ENCODE measurements around the gene NFE2L3. TPM values are rescaled to one million over a fixed set of nuclear protein-coding genes. Genes with fewer than 3 reads are reported as not detected.

Gene NFE2L3
- total and polyA plus RNA-seq, 2 donors (not counting 1 experiment from before 2014, with no cell fraction given) = 1.4 to 1.6 TPM

DNA sequence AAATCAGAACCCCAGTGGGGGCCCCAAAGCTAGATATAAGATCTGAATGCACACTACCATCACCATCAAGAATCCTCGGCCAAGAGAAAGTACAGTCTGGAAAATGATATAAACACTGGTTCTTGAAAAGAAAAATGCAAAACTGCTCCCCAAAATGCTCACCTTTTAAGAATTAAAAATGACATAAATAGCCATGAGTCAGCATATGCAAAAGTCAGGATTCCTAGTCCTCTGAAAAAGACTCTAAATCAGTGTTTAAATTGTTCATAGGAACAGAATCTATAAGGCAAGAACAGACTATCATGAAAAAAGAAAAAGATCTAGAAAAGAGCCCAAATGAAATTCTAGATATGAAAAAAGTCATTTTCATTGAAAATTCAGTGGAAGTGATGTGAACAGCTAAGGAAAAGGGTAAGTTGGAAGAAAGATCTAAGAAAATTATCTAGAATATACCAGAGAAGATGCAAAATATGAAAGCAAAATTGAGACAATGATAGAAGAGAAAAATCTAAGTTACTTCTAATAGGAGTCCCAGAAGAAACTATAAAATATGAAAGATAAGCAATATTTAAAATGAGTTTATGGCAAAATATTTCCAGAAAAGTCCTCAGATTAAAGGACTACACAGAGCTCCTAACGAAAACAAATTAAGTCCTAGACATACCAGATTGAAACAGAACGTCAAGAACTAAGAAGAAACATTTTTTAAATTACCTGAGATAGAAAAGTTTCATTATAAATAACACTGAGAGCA, 29.7 kb downstream of the NFE2L3 start:
- Histone ChIP-seq H3K36me3 (replicated peaks in 1 of 2; ENCODE audit: control extremely low read depth in 1 of 2, control insufficient read depth in 1 of 2, extremely low read depth in 1 of 2, insufficient read depth in 2 of 2, low read length in 1 of 2) (peaks cover 0 to 1% of the 10 kb centered on the region in 2 experiments), H3K4me2 (replicated peaks; ENCODE audit: low read depth, low read length, poor library complexity, severe bottlenecking) (no peak overlapping the region), H3K79me2 (ENCODE audit: control insufficient read depth, insufficient read depth, low read length) (no peaks in the 10 kb centered on the region), H3K4me3 (ENCODE audit: control extremely low read depth in 1 of 5, extremely low read depth in 1 of 5, insufficient read depth in 1 of 5, low read depth in 2 of 5, low read length in 4 of 5) (no peak overlapping the region), H2AFZ (ENCODE audit: insufficient read depth, low read depth, low read length, poor library complexity, severe bottlenecking) (no peak overlapping the region), H4K20me1 (ENCODE audit: control insufficient read depth, insufficient read depth, low read length, poor library complexity, severe bottlenecking) (no peaks in the 10 kb centered on the region), H3K27ac (ENCODE audit: low read length in 2 of 2) (peak overlapping the region in 1 of 2 donors; percentile 27), H3K9me3 (ENCODE audit: control extremely low read depth in 1 of 3, control insufficient read depth in 2 of 3, insufficient read depth in 1 of 3, low read length in 2 of 3) (no peaks in the 10 kb centered on the region), H3K9ac (ENCODE audit: low read length) (no peak overlapping the region), H3K4me1 (ENCODE audit: control insufficient read depth in 2 of 2, insufficient read depth in 2 of 2, low read length in 2 of 2) (peaks cover 0 to 3% of the 10 kb centered on the region in 2 donors), H3K27me3 (replicated peaks in 1 of 4; ENCODE audit: control extremely low read depth in 1 of 4, control insufficient read depth in 3 of 4, insufficient read depth in 4 of 4, low read length in 3 of 4) (no peaks in the 10 kb centered on the region)
- Mint-ChIP-seq H3K9me3 (ENCODE audit: insufficient read depth) (no peaks in the 10 kb centered on the region), H3K4me3 (no peak overlapping the region), H3K27me3 (no peaks in the 10 kb centered on the region), H3K4me1 (peaks cover 53% of the 10 kb centered on the region), H3K27ac (no peak overlapping the region)
- WGBS (ENCODE audit: insufficient coverage) = no CpG with 5 or more reads among the region's 3 CpGs
- TF ChIP-seq, protein P1, sequence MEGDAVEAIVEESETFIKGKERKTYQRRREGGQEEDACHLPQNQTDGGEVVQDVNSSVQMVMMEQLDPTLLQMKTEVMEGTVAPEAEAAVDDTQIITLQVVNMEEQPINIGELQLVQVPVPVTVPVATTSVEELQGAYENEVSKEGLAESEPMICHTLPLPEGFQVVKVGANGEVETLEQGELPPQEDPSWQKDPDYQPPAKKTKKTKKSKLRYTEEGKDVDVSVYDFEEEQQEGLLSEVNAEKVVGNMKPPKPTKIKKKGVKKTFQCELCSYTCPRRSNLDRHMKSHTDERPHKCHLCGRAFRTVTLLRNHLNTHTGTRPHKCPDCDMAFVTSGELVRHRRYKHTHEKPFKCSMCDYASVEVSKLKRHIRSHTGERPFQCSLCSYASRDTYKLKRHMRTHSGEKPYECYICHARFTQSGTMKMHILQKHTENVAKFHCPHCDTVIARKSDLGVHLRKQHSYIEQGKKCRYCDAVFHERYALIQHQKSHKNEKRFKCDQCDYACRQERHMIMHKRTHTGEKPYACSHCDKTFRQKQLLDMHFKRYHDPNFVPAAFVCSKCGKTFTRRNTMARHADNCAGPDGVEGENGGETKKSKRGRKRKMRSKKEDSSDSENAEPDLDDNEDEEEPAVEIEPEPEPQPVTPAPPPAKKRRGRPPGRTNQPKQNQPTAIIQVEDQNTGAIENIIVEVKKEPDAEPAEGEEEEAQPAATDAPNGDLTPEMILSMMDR (IDR thresholded peaks at IDR 0.05) = no peak
- TF ChIP-seq EZH2 (IDR thresholded peaks at IDR 0.05; ENCODE audit: borderline replicate concordance, insufficient read depth, low read depth, low read length, poor library complexity, severe bottlenecking) = no peak
- POLR2A ChIA-PET = interaction anchor here (1.4 kb wide), 1 partner anchor 102 kb away, joined by 3 read pairs; no protein-coding TSS in a partner anchor
- no peak for DNase-seq
- no peak for ATAC-seq (ENCODE audit: low read depth)
- CTCF ChIA-PET = interaction anchor here (0.8 to 2.3 kb wide), 6 partner anchors 16 to 103 kb away, joined by 3 to 11 read pairs (median 4); no protein-coding TSS in a partner anchor
- intact Hi-C loops (cut with micrococcal nuclease) = no loop called here

DNA sequence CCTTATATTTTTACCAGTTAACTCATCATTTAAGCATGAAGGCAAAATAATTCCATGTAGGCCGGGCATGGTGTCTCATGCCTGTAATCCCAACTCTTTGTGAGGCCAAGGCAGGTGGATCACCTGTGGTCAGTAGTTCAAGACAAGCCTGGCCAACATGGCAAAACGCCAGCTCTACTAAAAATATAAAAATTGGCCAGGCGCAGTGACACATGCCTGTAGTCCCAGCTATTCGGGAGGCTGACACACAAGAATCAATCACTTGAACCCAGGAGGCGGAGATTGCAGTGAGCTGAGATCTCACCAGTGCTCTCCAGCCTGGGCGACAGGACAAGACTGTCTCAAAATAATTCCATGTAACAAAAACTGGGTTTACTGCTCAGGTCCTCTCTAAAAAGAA, 30.3 kb downstream of the NFE2L3 start:
- no peak overlapping the region for H2AFZ ChIP-seq (ENCODE audit: insufficient read depth, low read depth, low read length, poor library complexity, severe bottlenecking)
- Mint-ChIP-seq H3K9me3 (ENCODE audit: insufficient read depth) (no peaks in the 10 kb centered on the region), H3K4me3 (no peak overlapping the region), H3K27me3 (no peaks in the 10 kb centered on the region), H3K4me1 (peaks cover 59% of the 10 kb centered on the region), H3K27ac (no peak overlapping the region)
- DNase-seq (no peak), ATAC-seq (ENCODE audit: low read depth) (no peak)
- no peak for TF ChIP-seq EZH2 (IDR thresholded peaks at IDR 0.05; ENCODE audit: borderline replicate concordance, insufficient read depth, low read depth, low read length, poor library complexity, severe bottlenecking)
- TF ChIP-seq, protein P1 (IDR thresholded peaks at IDR 0.05) = no peak
- peaks cover 0 to 3% of the 10 kb centered on the region in 2 donors for H3K4me1 ChIP-seq (ENCODE audit: control insufficient read depth in 2 of 2, insufficient read depth in 2 of 2, low read length in 2 of 2)
- H3K4me2 ChIP-seq (replicated peaks; ENCODE audit: low read depth, low read length, poor library complexity, severe bottlenecking) = no peak overlapping the region
- H3K27me3 ChIP-seq (replicated peaks in 1 of 4; ENCODE audit: control extremely low read depth in 1 of 4, control insufficient read depth in 3 of 4, insufficient read depth in 4 of 4, low read length in 3 of 4) = no peaks in the 10 kb centered on the region
- 92% methylated on average over 5 of the region's 6 CpGs for WGBS (ENCODE audit: insufficient coverage)
- no peaks in the 10 kb centered on the region for H3K79me2 ChIP-seq (ENCODE audit: control insufficient read depth, insufficient read depth, low read length)
- H3K9ac ChIP-seq (ENCODE audit: low read length) = no peak overlapping the region
- intact Hi-C loops (cut with micrococcal nuclease) = no loop called here
- POLR2A ChIA-PET = interaction anchor here (0.7 to 1.4 kb wide), 3 partner anchors 12 to 103 kb away, joined by 3 read pairs; no protein-coding TSS in a partner anchor
- H3K4me3 ChIP-seq (ENCODE audit: control extremely low read depth in 1 of 5, extremely low read depth in 1 of 5, insufficient read depth in 1 of 5, low read depth in 2 of 5, low read length in 4 of 5) = no peak overlapping the region
- H4K20me1 ChIP-seq (ENCODE audit: control insufficient read depth, insufficient read depth, low read length, poor library complexity, severe bottlenecking) = peaks cover 2% of the 10 kb centered on the region
- H3K36me3 ChIP-seq (replicated peaks in 1 of 2; ENCODE audit: control extremely low read depth in 1 of 2, control insufficient read depth in 1 of 2, extremely low read depth in 1 of 2, insufficient read depth in 2 of 2, low read length in 1 of 2) = peaks cover 0 to 1% of the 10 kb centered on the region in 2 experiments
- no peaks in the 10 kb centered on the region for H3K9me3 ChIP-seq (ENCODE audit: control extremely low read depth in 1 of 3, control insufficient read depth in 2 of 3, insufficient read depth in 1 of 3, low read length in 2 of 3)
- CTCF ChIA-PET = interaction anchor here (1.1 to 1.7 kb wide), 2 partner anchors 91 to 103 kb away, joined by 3 to 7 read pairs; no protein-coding TSS in a partner anchor
- peak overlapping the region in 1 of 2 donors; percentile 23 for H3K27ac ChIP-seq (ENCODE audit: low read length in 2 of 2)
